SJSA1 (cell line): Measurements from ENCODE around the gene CDH22. TPM values are rescaled to one million over a fixed set of nuclear protein-coding genes. Genes with fewer than 3 reads are reported as not detected.

Experiments used
- DNase-seq, 2 experiments: peaks; one replicate each; pipeline ENCODE4 v3.0.0-alpha.2; 2015 to 2020; ENCODE audit warnings: low spot score in 2 of 2, low read depth in 1 of 2
- H3K27ac ChIP-seq: fragments of 250-450 bp; sonication (Bioruptor Pico); 2 replicates; pipeline ENCODE4 v1.5.1; 2020; ENCODE audit warnings: mild to moderate bottlenecking, moderate library complexity
- H3K27me3 ChIP-seq: fragments of 250-450 bp; sonication (Bioruptor Pico); replicated peaks from 2 replicates; pipeline ENCODE4 v1.5.1; 2020; ENCODE audit warnings: mild to moderate bottlenecking, moderate library complexity
- H3K36me3 ChIP-seq: fragments of 250-450 bp; sonication (Bioruptor Pico); 2 replicates; pipeline ENCODE4 v1.5.1; 2020; ENCODE audit warnings: mild to moderate bottlenecking
- H3K4me1 ChIP-seq: fragments of 250-450 bp; sonication (Bioruptor Pico); replicated peaks from 2 replicates; pipeline ENCODE4 v1.6.1; 2021; ENCODE audit warnings: mild to moderate bottlenecking
- H3K4me3 ChIP-seq: fragments of 250-450 bp; sonication (Bioruptor Pico); 2 replicates; pipeline ENCODE4 v1.5.1; 2020; ENCODE audit warnings: mild to moderate bottlenecking
- H3K9me3 ChIP-seq: fragments of 250-450 bp; sonication (Bioruptor Pico); replicated peaks from 2 replicates; pipeline ENCODE4 v1.5.1; 2020; ENCODE audit warnings: mild to moderate bottlenecking
- total RNA-seq: library from RNA; depleted of rRNA; stranded (reverse); fragments of >200 nt; shearing (Covaris generic); gene quantifications from 2 replicates; pipeline ENCODE4 v1.2.3, GENCODE V29; 2014

The CDH22 gene
- total RNA-seq, 1 experiment from 2014 or later: not detected

DNA sequence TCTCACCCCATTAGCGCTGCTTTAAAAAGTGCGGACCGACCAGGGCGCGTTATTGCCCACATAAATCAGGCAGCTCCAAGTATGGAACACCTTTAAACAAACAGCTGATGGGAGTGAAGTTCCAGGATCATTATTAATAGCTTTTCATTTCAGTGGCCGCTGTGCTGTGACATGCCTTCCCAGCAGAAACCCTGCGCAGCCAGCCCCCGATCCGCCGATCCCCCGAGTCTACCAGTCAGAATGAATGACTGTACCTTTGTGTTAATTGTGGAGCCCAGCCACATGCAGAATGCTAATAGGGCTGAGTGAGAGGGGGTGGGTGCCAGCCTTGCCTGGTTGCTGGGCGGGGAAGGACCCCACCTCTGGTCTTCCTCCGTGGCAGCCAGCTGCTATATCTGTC, 21.9 kb downstream of the CDH22 start:
- no peaks in the 10 kb centered on the region for H3K36me3 ChIP-seq
- H3K9me3 ChIP-seq: no peaks in the 10 kb centered on the region
- DNase-seq: no peak
- H3K27ac ChIP-seq: no peak overlapping the region
- H3K4me1 ChIP-seq: no peaks in the 10 kb centered on the region
- H3K27me3 ChIP-seq: peaks cover 54% of the 10 kb centered on the region
- H3K4me3 ChIP-seq: no peak overlapping the region

DNA sequence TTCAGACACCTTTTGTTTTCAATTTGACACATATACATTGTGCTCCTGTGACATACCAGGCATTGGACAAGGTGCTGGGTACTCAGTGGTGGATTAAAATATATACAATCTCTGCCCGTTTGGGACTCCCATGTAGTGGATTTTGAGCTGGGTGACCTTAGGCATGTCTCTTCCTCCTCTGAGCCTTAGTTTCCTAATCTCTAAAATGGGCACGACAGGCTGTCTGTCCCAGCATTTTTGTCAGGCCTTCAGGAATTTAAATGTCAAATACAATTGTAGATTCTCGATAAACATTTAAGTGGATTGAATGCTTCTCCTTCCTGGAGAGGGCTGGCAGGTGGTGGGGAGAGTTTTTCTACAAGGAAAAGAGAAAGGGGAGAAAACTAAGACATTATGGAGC, 22.6 kb downstream of the CDH22 start:
- Histone ChIP-seq H3K27ac (no peak overlapping the region), H3K9me3 (no peaks in the 10 kb centered on the region), H3K4me1 (no peaks in the 10 kb centered on the region), H3K4me3 (no peak overlapping the region), H3K27me3 (peaks cover 55% of the 10 kb centered on the region), H3K36me3 (no peaks in the 10 kb centered on the region)
- no peak for DNase-seq

DNA sequence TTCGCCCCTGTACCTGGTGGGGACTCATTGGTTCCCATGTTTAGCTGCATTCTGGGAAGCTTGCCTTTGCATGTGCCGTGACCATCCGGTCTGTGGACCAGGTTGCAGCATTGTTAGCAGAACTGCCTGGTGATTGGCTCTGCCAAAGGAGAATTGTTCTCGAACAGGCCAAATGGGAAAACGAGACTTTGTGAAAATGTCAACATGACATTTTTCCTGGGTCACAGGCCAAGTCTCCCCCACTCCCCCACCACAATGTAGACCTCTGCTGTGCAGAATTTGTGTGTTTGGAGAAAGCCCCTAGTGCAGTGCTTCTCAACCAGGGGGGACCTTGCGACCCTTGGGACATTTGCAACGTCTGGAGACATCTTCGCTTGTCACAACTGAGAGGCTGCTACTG, 23.2 kb downstream of the CDH22 start:
- H3K27me3 ChIP-seq: peaks cover 53% of the 10 kb centered on the region
- H3K9me3 ChIP-seq: no peaks in the 10 kb centered on the region
- no peak for DNase-seq
- H3K4me3 ChIP-seq: no peak overlapping the region
- no peaks in the 10 kb centered on the region for H3K36me3 ChIP-seq
- no peak overlapping the region for H3K27ac ChIP-seq
- H3K4me1 ChIP-seq: no peaks in the 10 kb centered on the region

DNA sequence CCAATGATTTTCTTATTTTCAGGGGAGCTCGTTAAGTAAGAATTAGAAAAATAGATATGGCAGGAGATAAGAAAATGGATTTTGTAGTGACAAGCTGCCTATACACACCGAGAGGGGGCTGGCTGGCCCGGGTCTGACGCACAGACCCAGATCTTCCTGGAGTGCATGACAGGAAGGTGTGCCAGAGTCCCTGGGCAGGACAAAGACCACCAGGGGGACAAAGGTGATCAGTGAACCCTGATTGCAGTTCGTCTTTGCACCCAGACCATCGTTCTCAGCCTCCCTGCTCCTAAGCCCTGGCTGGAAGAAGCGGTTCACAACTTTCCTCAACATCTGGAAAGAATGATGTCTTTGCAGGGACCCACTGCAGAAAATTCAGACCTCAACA, 24.3 kb downstream of the CDH22 start:
- Histone ChIP-seq H3K27me3 (peaks cover 56% of the 10 kb centered on the region), H3K9me3 (no peaks in the 10 kb centered on the region), H3K36me3 (no peaks in the 10 kb centered on the region), H3K4me1 (no peaks in the 10 kb centered on the region), H3K27ac (no peak overlapping the region), H3K4me3 (no peak overlapping the region)
- DNase-seq: no peak

DNA sequence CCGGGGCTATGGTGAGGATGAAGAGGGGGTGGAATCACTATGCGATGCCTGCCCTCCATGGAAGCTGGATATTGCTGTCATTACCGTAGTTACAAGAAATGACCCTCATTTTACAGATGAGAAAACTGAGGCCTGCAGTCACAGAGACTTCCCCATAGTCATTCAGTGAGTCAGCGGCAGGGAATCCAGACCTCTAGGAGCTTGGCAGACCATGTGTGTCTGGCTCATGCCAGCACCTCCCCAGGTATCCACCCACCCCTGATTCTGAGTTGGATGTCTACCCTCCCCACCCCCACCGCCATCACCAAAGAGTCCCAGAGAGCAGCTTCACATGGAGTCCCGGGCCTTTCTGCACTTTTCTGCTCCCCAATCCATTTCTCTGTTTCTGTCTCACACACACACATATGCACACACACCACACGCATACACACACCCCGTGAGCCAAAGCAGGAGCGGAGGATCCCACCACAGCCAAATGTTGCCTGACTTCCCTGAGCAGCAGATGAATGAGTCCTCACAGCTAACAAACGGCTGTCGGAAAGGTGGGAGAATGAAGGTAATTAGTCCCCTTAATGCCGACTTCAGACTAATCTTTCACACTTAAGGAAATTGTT, 24.8 kb downstream of the CDH22 start:
- Histone ChIP-seq H3K27ac (no peak overlapping the region), H3K27me3 (peaks cover 54% of the 10 kb centered on the region), H3K36me3 (no peaks in the 10 kb centered on the region), H3K4me3 (no peak overlapping the region), H3K4me1 (no peaks in the 10 kb centered on the region), H3K9me3 (no peaks in the 10 kb centered on the region)
- DNase-seq: no peak

DNA sequence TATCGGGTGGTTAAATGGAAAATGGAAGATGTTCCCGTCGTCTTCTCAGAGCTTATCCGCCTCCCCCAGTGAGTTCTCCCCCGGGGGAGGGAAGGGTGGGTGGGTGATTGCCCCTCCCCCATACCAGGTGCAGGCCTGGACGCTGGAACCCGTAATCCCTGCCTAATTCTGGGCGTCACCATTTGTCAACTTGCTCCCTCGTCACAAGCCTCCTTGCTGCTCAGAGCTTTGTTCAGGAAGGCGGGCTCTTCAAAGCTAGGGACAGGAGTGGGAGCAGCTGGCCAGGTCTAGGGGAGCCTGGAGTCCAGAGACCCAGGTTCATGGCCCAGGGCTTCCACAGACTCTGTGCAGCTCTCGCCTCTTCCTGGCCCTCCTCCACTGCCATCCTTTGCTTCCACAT, 25.6 kb downstream of the CDH22 start:
- H3K27me3 ChIP-seq: peaks cover 54% of the 10 kb centered on the region
- DNase-seq: no peak
- no peaks in the 10 kb centered on the region for H3K4me1 ChIP-seq
- H3K27ac ChIP-seq: no peak overlapping the region
- H3K36me3 ChIP-seq: no peaks in the 10 kb centered on the region
- H3K9me3 ChIP-seq: no peaks in the 10 kb centered on the region
- no peak overlapping the region for H3K4me3 ChIP-seq

DNA sequence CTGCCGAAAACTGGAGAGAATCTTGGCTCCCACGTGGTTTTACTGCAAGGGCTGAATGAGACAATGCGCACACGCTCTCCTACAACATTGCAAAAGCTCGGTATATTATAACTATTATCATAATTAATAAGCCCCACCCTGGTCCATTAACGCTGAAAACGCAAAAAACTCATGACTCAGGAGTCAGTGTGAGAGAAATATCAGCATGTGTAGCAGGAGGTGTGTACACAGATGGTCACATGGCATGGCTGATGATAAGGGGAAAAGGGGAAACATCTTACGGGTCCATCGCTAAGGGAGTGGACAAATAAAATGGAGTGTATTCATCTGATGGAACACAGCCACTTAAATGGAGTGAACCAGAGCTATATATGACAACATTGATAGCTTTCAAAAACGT, 29.2 kb downstream of the CDH22 start:
- no peaks in the 10 kb centered on the region for H3K36me3 ChIP-seq
- H3K9me3 ChIP-seq: no peaks in the 10 kb centered on the region
- H3K27me3 ChIP-seq: peaks cover 37% of the 10 kb centered on the region; the same call in 1 of the 2 replicates
- no peaks in the 10 kb centered on the region for H3K4me1 ChIP-seq
- no peak for DNase-seq
- no peak overlapping the region for H3K27ac ChIP-seq
- H3K4me3 ChIP-seq: no peak overlapping the region

DNA sequence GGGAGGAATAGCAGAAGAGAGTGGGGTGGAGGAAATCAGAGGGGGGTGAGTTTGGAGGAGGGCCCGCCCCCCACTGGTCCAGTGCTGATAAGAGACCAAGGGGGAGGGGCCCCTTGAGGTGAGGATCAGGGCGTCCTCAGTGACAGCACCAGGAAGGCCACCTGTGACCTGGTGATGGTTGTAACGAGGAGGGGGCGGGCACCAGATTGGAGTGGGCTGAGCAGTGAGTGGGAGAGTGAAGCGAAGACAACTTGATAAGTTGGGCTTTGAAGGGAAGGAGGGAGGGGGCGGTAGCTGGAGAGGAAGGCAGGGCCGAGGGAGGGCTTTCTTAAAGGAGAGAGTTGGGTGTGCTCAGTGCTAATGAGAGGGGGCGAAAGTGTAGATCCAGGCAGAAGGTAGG, 30.7 kb downstream of the CDH22 start:
- no peak overlapping the region for H3K4me3 ChIP-seq
- H3K27me3 ChIP-seq: peaks cover 26% of the 10 kb centered on the region
- no peak for DNase-seq
- no peak overlapping the region for H3K27ac ChIP-seq
- H3K36me3 ChIP-seq: no peaks in the 10 kb centered on the region
- no peaks in the 10 kb centered on the region for H3K4me1 ChIP-seq
- H3K9me3 ChIP-seq: no peaks in the 10 kb centered on the region

DNA sequence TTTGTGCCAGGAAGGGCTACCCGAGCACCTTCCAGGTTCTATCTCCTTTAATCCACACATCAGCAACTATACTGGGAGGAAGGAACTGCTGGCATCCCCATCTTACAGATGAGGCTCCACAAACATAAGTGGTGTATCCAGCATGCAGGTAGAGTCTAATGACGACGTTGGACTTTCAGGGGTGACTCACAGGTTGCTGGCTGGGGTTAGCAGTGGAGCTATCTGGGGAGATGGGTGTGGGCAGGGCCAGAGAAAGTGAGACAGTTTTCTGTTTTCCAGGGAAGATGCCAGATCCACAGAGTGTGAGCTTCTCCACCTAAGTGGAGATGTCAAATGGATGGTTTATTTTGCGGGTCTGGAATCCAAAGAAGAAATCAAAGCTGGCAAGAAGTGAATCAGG, 31.8 kb downstream of the CDH22 start:
- Histone ChIP-seq H3K27me3 (peaks cover 26% of the 10 kb centered on the region), H3K4me1 (no peaks in the 10 kb centered on the region), H3K4me3 (no peak overlapping the region), H3K36me3 (no peaks in the 10 kb centered on the region), H3K27ac (no peak overlapping the region), H3K9me3 (no peaks in the 10 kb centered on the region)
- no peak for DNase-seq

DNA sequence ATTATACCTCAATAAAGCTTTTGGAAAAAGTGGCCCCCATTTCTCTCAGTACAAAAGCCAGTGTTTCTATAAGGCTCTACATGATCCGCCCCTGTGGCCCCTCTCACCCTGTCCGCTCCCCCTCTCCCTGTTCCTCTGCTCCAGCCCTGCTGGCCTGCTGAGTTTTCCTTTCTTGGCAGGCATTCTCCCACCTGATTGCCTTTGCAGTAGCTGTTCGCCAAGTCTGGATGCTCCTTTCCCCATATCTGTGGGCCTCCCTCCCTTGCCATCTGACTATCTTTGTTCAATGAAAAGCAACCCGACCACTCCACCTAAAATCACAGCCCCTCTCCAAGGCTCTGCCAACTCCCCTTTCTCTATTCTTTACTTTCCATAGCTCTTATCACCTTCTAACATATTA, 33.2 kb downstream of the CDH22 start:
- Histone ChIP-seq H3K36me3 (no peaks in the 10 kb centered on the region), H3K4me1 (no peaks in the 10 kb centered on the region), H3K27me3 (peaks cover 29% of the 10 kb centered on the region), H3K9me3 (no peaks in the 10 kb centered on the region), H3K27ac (no peak overlapping the region), H3K4me3 (no peak overlapping the region)
- DNase-seq: no peak

DNA sequence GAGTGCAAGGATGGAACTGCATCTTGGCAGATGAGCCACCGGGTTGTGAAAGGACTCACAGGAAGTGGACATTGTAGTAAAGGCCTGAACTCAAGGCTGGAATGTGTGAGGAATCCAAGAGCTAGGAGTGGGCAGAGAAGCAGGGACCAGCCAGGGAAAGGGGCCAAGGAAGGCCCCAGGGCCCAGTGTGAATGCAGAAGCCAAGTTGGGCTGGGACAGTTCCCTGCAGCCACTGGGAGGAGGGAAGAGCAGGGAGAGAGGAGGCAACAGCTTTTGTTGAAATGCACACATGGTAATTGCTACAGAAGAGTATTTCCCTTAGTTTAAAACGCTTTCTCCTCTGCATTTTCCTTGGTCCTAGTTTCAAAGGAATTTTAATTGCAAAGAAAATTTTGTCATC, 34.6 kb downstream of the CDH22 start:
- no peak overlapping the region for H3K4me3 ChIP-seq
- no peaks in the 10 kb centered on the region for H3K4me1 ChIP-seq
- no peaks in the 10 kb centered on the region for H3K9me3 ChIP-seq
- H3K36me3 ChIP-seq: no peaks in the 10 kb centered on the region
- peaks cover 26% of the 10 kb centered on the region for H3K27me3 ChIP-seq
- no peak for DNase-seq
- H3K27ac ChIP-seq: no peak overlapping the region

DNA sequence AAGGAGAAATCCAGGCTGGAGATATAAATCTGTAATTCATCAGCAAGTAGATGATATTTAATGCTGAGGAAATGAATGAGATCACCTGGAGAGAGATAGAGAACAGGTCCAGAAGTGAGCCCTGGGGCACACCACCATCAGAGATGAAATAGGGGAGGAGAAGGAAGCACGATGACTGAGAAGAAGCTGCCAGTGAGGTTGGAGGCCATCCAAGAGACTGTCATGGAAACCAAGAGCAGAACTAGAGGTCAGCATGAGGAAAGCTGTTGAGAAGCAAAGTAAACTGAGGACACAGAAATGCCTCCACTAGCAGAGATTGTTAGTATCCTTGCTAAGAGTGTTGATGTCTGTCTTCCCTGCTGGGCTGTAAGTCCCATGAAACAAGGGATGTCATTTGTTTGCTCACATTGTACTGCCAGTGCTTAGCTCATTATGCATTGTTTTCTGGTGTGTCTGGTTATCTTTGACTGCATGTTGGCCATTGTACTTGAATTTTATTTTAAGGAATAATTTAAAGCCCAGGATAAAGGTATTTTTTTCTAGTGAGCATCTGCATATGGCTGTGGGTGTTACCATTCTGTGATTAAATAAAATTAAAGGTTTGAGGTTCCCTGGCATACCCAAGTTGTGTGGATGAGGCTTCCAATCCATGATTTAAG, 35.8 kb downstream of the CDH22 start:
- no peak for DNase-seq
- no peaks in the 10 kb centered on the region for H3K9me3 ChIP-seq
- no peaks in the 10 kb centered on the region for H3K4me1 ChIP-seq
- H3K27me3 ChIP-seq: peaks cover 31% of the 10 kb centered on the region
- H3K36me3 ChIP-seq: no peaks in the 10 kb centered on the region
- no peak overlapping the region for H3K27ac ChIP-seq
- no peak overlapping the region for H3K4me3 ChIP-seq

DNA sequence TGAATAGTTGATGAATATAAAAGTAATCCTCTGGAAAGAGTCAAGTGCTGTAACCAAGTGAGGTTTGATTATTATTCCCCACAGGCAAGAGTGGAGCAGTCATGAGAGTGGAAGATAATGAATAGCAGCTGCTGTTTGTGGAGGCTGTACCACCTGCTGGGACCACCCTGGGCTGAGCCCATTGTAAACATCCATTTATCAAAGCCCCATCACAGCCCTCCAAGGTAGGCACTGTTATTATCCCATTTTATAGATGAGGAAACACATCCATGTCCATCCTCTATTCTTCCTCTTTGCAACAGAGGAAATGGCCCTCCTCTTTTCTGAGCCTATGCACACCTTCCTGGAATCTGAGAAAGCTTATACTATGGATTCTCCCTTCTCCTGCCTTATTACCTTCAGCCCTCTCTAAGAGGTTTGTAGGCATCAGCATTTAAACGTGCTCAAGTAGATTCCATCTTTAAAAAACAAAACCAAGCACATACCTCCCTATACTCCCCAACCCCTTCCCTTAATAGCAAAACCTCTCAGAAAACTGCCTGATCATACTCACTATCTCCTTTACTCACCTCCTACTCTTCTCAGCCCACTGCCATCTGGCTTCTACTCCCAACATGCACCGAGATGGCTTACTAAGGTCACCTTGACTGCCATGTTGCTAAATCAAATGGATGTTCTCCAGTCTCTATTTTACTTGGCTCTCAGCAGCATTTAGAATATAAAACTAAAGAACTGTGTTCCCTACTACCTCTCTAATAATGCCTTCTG, 37.1 kb downstream of the CDH22 start:
- H3K4me1 ChIP-seq: no peaks in the 10 kb centered on the region
- DNase-seq: no peak
- peaks cover 33% of the 10 kb centered on the region for H3K27me3 ChIP-seq

DNA sequence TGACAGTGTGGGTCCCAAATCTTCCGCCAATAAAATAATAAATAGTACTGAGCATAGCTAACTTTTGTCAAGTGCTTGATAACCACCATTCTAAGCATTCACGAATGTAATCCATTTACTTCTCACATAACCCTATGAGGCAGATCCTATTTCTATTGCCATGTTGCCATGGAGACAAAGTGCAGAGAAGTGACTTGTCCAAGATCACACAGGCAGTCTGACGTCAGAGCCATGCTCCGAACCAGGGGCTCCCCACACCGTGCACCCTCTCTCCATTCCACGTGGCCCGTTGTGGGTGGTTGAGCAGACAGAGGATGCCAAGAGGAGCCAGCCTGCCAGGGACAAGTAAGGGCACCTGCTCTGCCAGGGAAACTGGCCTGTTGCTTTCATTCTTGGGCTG, 38.9 kb downstream of the CDH22 start:
- no peak for DNase-seq

More for the DNA sequence above, 37.1 kb downstream of the CDH22 start:
- Histone ChIP-seq H3K4me3 (no peak overlapping the region), H3K27ac (no peak overlapping the region), H3K36me3 (no peaks in the 10 kb centered on the region), H3K9me3 (no peaks in the 10 kb centered on the region)

More for the DNA sequence above, 38.9 kb downstream of the CDH22 start:
- H3K27me3 ChIP-seq: peaks cover 31% of the 10 kb centered on the region
- H3K36me3 ChIP-seq: no peaks in the 10 kb centered on the region
- no peak overlapping the region for H3K4me3 ChIP-seq
- no peak overlapping the region for H3K27ac ChIP-seq
- no peaks in the 10 kb centered on the region for H3K9me3 ChIP-seq
- H3K4me1 ChIP-seq: no peaks in the 10 kb centered on the region
